ENCODE results near the gene LRFN2.

DNA sequence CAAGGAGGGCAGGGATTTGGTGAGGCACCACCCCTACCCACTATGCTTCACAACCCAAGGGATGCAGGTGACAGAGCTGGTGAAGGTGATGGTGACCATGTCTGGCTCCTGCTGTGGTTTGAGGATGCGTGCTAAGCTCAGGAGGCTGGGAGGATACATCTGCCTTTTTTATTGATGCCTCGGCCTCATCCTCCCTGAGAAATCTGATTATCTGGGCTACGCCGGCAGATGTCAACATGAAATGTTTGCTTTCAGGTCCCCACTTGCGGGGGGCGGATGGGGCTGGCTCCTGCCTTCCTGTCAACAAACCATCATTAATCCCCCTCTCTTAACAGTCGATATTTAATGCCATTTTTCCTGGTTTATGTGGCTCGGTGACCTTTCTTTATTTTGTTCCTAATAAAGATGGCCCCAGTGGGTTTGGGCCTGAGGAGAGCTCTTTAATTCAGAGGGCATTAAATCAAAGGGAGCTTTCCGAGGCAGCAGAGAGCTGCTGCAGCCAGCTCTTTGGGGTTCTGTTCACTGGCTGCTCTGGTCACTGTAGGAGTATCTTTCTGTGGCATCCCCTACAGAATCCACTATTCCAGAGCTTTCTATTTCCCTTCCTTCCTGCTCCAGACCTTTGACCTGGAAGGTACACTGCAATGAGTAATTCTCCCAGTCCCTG, 33.5 kb upstream of the LRFN2 start:
- TF ChIP-seq, protein P1, sequence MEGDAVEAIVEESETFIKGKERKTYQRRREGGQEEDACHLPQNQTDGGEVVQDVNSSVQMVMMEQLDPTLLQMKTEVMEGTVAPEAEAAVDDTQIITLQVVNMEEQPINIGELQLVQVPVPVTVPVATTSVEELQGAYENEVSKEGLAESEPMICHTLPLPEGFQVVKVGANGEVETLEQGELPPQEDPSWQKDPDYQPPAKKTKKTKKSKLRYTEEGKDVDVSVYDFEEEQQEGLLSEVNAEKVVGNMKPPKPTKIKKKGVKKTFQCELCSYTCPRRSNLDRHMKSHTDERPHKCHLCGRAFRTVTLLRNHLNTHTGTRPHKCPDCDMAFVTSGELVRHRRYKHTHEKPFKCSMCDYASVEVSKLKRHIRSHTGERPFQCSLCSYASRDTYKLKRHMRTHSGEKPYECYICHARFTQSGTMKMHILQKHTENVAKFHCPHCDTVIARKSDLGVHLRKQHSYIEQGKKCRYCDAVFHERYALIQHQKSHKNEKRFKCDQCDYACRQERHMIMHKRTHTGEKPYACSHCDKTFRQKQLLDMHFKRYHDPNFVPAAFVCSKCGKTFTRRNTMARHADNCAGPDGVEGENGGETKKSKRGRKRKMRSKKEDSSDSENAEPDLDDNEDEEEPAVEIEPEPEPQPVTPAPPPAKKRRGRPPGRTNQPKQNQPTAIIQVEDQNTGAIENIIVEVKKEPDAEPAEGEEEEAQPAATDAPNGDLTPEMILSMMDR (IDR thresholded peaks at IDR 0.05): no peak
- no peak for TF ChIP-seq POLR2A (IDR thresholded peaks at IDR 0.05)
